ENCODE data around the gene DMD. TPM values are rescaled to one million over a fixed set of nuclear protein-coding genes. Genes with fewer than 3 reads are reported as not detected.

DMD gene
- total and polyA plus RNA-seq, 2 experiments from 2014 or later = 73.5 to 90.7 TPM

DNA sequence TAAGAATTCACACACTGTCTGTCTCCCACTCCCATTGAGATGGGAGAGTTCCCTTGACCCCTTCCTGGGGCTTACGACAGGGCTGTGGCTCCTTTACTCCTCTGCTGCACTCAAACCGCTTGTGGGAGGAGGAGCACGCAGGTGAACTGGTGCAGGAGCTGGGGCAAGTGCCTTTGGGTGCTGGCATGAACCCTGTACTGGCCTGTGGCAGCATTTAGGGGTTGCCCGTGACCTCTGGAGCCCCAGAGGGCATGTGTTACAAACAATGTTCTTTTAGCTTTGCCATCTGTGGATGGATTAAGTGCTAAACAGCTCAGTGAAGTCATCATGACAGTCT lies 2117.7 kb downstream of the DMD start:
- Histone ChIP-seq H3K9me3 (ENCODE audit: low read depth) (no peaks in the 10 kb centered on the region), H3K27me3 (no peaks in the 10 kb centered on the region), H3K27ac (no peak overlapping the region), H3K36me3 (no peaks in the 10 kb centered on the region), H3K4me1 (ENCODE audit: low read depth) (no peaks in the 10 kb centered on the region), H3K4me3 (no peak overlapping the region)
- TF ChIP-seq, protein P1, sequence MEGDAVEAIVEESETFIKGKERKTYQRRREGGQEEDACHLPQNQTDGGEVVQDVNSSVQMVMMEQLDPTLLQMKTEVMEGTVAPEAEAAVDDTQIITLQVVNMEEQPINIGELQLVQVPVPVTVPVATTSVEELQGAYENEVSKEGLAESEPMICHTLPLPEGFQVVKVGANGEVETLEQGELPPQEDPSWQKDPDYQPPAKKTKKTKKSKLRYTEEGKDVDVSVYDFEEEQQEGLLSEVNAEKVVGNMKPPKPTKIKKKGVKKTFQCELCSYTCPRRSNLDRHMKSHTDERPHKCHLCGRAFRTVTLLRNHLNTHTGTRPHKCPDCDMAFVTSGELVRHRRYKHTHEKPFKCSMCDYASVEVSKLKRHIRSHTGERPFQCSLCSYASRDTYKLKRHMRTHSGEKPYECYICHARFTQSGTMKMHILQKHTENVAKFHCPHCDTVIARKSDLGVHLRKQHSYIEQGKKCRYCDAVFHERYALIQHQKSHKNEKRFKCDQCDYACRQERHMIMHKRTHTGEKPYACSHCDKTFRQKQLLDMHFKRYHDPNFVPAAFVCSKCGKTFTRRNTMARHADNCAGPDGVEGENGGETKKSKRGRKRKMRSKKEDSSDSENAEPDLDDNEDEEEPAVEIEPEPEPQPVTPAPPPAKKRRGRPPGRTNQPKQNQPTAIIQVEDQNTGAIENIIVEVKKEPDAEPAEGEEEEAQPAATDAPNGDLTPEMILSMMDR (IDR thresholded peaks at IDR 0.05; ENCODE audit: low read depth, low read length) = no peak
- no peak for DNase-seq (ENCODE audit: low read depth in 1 of 2, low spot score in 1 of 2)

DNA sequence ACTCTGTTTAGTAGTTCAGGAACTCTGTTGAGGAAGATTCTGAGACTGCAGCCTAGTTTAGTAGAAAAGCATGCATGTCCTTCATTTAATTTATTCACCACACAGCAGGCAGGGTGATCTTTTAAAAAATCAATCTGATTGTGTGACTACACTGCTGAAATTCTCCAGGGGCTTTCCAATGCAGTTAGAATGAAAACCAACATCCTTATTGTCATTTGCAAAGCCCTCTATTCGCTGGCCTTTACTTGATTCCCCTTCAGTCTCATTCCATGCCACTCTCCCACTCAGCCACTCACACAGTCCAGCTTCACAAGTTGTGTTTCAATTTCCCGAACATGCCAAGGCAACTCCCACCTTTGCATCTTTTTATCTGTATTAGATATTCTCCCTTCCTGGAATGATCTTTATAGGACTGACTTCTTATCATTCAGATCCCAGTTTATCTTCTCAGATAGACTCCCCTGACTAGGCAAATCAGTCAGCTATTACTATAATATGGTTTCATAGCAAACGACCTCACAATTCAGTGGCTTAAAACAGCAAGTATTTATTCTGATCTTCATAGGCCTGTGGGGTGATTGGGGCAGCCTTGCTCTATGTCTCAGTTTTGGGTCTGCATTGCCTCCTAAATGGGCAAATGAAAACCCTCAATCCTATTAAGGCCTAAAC lies 2118.2 kb downstream of the DMD start:
- TF ChIP-seq, protein P1 (IDR thresholded peaks at IDR 0.05; ENCODE audit: low read depth, low read length) = no peak
- Histone ChIP-seq H3K36me3 (no peaks in the 10 kb centered on the region), H3K9me3 (ENCODE audit: low read depth) (no peaks in the 10 kb centered on the region), H3K4me3 (no peak overlapping the region), H3K4me1 (ENCODE audit: low read depth) (no peaks in the 10 kb centered on the region), H3K27ac (no peak overlapping the region), H3K27me3 (no peaks in the 10 kb centered on the region)
- DNase-seq (ENCODE audit: low read depth in 1 of 2, low spot score in 1 of 2) = no peak

DNA sequence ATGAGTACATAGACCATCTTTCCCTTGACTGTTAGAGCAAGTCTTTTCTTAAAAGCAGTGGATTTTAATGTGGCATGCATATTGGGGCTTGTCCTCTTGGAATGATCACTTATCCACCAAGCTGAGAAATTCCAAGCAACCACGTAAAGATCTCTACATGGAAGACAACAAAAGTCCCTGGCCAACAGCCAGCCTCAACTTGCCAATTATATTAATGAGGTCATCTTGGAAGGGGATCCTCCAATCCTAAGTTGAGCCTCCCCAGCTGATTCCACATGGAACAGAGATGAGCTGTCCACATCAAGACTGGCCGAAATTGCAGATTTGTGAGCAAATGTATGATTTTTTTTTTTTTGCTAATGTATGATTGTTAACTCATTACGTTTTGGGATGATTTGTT lies 2118.9 kb downstream of the DMD start:
- Histone ChIP-seq H3K9me3 (ENCODE audit: low read depth) (no peaks in the 10 kb centered on the region), H3K27ac (no peak overlapping the region), H3K36me3 (no peaks in the 10 kb centered on the region), H3K4me3 (no peak overlapping the region), H3K4me1 (ENCODE audit: low read depth) (no peaks in the 10 kb centered on the region), H3K27me3 (no peaks in the 10 kb centered on the region)
- TF ChIP-seq, protein P1 (IDR thresholded peaks at IDR 0.05; ENCODE audit: low read depth, low read length) = no peak
- DNase-seq (ENCODE audit: low read depth in 1 of 2, low spot score in 1 of 2) = peak in 1 of 2 donors; percentile 25

DNA sequence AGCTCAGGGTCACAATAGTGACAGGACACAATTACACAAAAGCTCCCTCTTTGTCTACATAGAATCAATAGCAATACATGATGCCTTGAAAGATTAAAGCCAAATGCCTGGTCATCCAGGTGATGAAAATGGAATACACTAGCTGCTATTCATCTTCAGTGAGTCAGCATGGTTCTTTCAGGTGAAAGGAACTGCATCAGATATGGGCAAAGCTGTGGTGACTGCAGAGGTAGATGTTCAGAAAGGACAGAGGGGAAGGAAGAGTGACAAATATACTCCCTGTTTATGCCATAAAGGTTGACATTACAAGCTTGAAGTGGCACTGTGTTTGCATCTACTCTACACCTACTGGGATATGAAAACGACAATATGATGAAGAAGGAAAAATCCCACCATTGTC lies 2119.5 kb downstream of the DMD start:
- no peak for DNase-seq (ENCODE audit: low read depth in 1 of 2, low spot score in 1 of 2)
- Histone ChIP-seq H3K4me1 (ENCODE audit: low read depth) (no peaks in the 10 kb centered on the region), H3K4me3 (no peak overlapping the region), H3K36me3 (no peaks in the 10 kb centered on the region), H3K9me3 (ENCODE audit: low read depth) (no peaks in the 10 kb centered on the region), H3K27me3 (no peaks in the 10 kb centered on the region), H3K27ac (no peak overlapping the region)
- TF ChIP-seq, protein P1 (IDR thresholded peaks at IDR 0.05; ENCODE audit: low read depth, low read length) = no peak

DNA sequence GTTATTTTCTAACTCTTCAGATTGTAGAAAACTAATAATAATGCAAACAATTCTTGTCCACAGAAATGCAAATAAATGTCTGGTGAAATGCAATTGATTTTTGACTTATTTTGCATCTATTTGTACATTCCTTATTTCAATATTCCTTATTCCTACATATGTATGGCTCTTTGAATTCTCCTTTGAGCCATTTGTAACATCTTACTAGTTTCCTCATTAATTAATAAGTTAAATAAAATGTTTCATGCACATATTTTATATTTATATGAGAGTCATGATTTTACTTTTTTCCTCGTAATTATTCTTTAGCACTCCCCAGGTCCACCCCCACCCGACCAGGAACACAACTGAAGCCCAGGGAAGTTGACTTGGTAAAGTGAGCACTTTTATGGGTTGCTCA lies 2136.8 kb downstream of the DMD start:
- Histone ChIP-seq H3K27ac (no peak overlapping the region), H3K36me3 (no peaks in the 10 kb centered on the region), H3K4me1 (ENCODE audit: low read depth) (no peaks in the 10 kb centered on the region), H3K4me3 (no peak overlapping the region), H3K9me3 (ENCODE audit: low read depth) (no peaks in the 10 kb centered on the region), H3K27me3 (no peaks in the 10 kb centered on the region)
- TF ChIP-seq, protein P1 (IDR thresholded peaks at IDR 0.05; ENCODE audit: low read depth, low read length) = no peak
- DNase-seq (ENCODE audit: low read depth in 1 of 2, low spot score in 1 of 2) = no peak

Measured in cardiac muscle cell (in vitro differentiated cells and primary cell).